AG09319 (cell line): ENCODE measurements around the gene NT5C2.
"Not testable (repeated sequence)": the region's sequence is repeated elsewhere in the genome, so short reads cannot be mapped to it uniquely, and the experiment has no call there.

Experiments
- DNase-seq: peaks from one replicate; pipeline ENCODE4 v3.0.0-alpha.2; 2010; ENCODE audit warnings: low read depth; ENCODE audit errors: extremely low read depth
- TF ChIP-seq, protein P1 (sequence below): IDR thresholded peaks from 2 replicates; pipeline ENCODE4 v1.5.1; 2011; ENCODE audit warnings: low read depth, mild to moderate bottlenecking, inconsistent platforms, low read length, moderate library complexity

The NT5C2 gene

DNA sequence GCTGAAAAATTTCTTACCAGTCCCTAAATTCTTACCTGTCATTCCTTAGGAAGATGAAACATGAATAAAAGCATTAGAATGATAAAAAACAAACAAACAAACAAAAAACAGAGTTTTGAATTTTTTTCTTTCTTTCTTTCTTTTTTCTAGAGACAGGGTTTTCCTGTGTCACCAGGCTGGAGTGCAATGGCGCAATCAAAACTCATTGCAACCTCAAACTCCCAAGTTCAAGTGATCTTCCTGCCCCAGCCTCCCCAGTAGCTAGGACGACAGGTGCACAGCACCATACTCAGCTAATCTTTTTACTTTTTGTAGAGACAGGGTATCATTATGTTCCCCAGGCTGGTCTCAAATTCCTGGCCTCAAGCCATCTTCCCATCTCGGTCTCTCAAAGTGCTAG is 26.5 kb downstream of the NT5C2 start:
- no peak for DNase-seq
- TF ChIP-seq, protein P1, sequence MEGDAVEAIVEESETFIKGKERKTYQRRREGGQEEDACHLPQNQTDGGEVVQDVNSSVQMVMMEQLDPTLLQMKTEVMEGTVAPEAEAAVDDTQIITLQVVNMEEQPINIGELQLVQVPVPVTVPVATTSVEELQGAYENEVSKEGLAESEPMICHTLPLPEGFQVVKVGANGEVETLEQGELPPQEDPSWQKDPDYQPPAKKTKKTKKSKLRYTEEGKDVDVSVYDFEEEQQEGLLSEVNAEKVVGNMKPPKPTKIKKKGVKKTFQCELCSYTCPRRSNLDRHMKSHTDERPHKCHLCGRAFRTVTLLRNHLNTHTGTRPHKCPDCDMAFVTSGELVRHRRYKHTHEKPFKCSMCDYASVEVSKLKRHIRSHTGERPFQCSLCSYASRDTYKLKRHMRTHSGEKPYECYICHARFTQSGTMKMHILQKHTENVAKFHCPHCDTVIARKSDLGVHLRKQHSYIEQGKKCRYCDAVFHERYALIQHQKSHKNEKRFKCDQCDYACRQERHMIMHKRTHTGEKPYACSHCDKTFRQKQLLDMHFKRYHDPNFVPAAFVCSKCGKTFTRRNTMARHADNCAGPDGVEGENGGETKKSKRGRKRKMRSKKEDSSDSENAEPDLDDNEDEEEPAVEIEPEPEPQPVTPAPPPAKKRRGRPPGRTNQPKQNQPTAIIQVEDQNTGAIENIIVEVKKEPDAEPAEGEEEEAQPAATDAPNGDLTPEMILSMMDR, result no peak

DNA sequence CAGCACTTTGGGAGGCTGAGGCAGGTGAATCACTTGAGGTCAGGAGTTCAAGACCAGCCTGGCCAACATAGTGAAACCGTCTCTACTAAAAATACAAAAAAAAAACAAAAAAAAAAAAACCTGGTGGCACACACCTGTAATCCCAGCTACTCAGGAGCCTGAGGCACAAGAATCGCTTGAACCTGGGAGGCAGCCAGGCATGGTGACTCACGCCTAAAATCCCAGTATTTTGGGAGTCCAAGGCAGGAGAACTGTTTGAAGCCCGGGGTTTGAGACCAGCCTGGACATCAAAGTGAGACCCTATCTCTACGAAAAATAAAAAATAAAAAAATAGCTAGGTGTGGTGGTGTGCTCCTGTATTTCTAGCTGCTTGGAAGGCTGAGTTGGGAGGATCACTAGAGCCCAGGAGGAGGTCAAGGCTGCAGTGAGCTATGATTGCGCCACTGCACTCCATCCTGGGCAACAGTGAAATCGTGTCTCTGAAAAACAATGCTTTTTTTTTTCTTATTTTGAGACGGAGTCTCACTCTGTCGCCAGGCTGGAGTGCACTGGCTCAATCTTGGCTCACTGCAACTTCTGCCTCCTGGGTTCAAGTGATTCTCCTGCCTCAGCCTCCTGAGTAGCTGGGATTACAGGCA is 29.2 kb downstream of the NT5C2 start:
- not testable (repeated sequence) for DNase-seq

DNA sequence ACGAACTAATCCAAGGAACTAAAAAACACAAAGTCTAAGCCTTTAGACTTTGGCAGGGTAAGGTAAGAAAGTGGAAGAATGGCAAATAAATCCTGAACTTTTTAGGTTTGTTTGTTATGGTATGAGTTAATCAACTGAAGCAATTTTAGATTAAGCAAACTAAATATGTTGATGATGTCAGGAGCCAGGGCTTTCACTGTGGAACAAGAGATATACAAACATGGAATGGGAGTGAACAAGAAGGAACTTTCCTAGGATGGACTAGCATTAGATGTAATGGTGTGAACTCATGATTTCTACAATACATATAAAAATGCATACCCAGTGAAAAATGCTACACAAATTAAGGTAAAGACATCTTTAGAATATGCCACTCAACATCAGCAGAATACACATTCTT is 35.8 kb downstream of the NT5C2 start:
- TF ChIP-seq, protein P1, result no peak
- no peak for DNase-seq

DNA sequence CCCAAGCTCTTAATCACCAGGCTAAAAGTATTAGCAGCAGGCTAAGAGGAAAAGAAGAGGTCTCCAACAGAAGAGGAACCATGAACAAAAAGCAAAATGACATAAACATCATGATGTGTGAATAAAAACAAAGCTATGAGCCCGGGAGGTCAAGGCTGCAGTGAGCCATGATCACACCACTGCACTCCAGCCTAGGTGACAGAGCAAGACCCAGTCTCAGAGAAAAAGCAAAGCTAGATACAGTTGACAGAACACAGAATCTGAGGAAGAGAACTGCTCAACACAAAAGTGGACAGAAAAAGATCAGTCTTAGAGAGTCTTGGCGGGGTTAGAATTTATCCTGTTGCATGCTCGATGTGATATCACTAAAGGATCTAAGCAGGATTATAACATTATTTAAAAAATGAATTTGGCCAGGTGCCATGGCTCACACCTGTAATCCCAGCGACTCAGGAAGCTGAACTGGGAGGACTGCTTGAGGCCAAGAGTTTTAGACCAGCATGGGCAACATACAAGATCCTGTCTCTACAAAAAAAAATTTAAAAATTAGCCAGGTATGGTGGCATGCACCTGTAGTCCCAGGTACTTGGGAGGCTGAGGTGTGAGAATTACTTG is 37.5 kb downstream of the NT5C2 start:
- DNase-seq, result no peak
- TF ChIP-seq, protein P1, result no peak

DNA sequence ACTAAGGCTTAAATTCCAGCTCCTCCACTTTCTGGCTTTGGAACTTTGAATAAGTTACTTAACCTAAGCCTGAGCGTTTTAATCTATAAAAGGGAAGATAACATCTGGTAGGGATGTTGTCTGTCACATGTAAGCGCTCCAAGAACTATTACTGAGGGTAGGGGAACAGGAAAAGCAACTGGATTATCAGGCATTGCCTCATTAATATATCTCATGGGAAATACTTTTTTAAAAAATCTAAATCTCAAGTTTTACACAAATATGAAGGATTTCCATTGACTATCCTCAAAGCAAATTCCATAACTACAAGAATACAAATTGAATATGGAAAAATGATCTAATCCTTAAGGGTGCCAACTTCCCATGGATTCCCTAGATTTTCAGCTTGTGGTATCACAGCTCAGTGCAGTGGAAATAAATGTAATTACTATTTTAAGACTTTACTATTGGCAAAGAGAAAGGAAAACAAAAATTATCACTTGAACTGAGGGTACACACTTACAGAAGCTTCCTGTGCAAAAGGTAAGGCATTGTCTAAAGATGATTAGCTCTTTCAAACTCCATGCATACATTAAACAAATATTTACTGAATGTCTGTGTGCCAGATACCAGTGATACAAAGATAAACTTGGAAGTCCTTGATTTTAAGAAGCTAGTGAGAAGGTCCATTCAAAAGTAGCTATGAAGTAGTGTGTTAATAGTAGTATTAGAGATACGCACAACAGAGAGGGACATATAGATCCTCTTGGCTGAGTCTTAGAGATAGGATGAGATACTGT is 38.4 kb downstream of the NT5C2 start:
- DNase-seq, result no peak
- TF ChIP-seq, protein P1, result no peak

DNA sequence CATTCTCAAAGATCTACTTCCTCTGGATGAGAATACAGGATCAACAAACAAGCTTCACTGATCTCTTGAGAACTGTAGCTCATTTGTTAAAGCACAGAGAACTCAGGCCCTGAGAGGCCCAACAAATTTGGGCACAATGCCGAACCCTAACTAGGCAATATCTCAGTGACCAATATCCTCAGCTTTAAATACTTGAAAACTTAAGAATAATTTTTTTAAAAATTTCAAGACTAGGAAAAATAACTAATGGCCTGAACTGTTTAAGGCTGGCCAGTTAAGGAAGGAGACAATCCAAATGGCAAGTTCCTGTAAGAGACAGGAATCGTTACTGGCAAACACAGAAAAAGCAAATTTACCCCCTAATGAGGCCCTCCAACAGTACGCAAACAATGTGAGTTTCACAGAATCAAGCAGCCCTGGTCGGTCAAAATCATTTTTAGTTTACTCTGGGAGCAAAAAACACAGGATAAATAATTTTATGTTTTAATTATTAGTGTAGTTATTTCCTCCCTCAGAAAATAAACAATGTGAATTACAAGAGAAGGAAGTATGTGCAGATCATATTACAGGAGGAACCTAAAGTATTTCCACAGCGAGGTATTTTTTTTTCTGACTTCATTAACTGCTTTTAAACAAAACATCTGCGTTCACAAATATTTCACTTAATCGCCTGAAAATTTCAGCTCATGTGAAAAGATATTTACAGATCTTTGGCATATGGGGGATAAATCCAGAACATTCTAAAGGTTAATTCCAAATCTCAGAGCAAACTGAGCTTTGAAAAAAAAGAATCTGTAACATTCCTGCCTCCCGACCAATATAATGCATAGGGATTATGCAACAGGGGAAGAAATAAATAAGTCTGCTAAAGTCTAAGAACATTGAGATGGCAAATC is 39.5 kb downstream of the NT5C2 start:
- TF ChIP-seq, protein P1, result no peak
- DNase-seq, result no peak

DNA sequence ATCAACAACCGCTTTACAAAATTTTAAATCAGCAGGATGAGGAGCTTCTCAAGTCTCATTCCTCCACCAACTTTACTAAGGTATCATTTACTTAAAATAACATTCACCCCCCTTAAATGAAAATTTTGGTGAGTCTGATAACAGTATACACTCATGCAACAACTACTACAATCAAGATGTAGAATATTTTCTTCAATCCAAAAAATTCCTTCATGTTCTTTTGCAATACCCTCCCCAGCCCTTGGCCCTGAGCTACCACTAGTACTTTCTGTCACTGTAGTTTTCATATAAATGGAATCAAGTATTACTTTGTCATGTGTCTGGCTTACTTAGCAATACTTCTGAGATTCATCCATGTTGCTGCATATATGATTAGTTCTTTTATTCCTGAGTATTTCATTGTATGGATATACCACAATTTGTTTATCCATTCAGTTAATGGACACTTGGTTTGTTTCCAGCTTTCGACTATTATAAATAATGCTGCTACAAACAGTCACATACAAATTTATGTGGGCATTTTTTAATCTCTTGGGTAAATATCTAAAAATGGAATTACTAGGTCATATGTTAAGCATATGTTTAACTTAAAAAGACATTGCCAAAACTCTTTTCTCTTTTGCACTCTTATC is 43.0 kb downstream of the NT5C2 start:
- DNase-seq, result no peak
- TF ChIP-seq, protein P1, result no peak
